NCI-H2171 (cell line): Measurements from ENCODE around the gene IFNAR1.

Experiments
- DNase-seq: peaks from one replicate; lab custom pipeline; 2025; lab: John Stamatoyannopoulos, UW

Gene IFNAR1

DNA sequence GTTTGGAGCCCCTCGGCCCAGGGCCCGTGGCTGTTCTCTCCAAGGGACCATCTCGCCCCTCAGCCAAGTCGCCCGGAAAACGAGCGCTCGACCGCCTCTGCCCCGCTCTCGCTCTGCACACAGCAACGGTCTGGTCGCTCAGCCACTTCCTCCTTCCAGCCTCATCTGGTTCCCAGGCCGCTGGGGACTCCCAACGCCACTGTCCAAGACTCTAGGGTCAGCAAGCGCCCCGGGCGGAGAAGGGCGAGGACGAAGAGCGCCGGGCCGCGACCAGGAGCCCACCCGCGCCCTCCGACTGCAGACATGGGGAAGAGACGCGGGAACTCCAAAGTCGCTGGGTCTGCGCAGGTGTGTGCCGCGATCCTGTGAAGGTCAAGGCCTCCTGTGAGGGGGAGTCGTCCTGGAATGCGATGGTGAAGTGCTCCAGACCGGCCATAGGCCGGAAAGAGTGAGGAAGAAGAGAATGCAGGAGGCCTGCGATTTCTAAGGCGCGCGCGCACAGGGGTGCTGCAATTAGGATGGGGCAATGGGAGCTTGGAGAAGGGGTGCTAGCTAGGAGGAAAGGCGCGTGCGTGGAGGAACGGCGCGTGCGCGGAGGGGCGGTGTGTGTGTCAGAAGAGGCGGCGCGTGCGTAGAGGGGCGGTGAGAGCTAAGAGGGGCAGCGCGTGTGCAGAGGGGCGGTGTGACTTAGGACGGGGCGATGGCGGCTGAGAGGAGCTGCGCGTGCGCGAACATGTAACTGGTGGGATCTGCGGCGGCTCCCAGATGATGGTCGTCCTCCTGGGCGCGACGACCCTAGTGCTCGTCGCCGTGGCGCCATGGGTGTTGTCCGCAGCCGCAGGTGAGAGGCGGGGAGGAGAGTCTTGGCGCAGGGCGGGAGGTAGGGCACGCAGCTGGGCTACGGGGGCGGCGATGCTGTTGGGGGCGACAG is at the start of gene IFNAR1:
Gene IFNAR1 (plus strand): TSS at position 680 of the 931 bp plus-strand sequence. CDS start 86 bp downstream, at position 766.
- DNase-seq = peak; percentile 99

DNA sequence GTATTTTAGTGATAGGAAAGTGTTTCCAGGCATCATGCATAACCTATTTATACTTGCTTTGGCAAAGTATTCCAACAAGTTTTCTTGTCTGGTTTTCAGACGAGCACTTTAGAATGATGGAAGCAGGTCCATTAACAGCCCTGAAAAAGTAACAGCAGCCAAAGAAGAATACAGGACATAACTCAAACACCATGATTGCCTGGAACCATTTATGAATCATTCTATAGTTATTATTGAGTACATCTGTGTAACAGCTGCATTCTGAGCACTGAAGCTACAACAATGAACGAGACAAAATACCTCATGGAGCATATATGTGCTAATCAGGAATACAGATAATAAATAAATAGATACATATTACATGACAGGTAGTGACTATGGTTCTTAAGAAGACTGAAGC is 46.0 kb upstream of the IFNAR1 start:
- DNase-seq = no peak

DNA sequence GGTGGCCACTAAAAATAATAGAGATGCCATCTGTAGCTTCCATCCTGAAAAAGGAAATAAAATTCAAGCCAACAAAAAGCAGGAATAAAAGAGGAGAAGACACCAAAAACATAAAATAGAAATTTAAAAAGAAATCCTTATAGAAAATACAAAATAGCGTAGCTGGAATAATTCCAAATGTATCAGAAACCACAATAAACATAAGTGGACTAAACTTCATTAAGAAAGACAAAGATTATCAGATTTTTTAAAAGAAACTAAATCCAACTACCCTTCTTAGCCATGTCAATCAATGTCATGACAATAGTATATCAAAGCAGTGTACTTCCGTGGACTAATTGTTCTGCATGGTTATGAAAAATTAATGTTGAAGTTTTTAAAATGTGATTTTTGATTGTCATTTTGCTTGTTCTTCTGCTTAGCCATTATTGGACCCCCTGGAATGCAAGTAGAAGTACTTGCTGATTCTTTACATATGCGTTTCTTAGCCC is 45.4 kb upstream of the IFNAR1 start:
- no peak for DNase-seq

DNA sequence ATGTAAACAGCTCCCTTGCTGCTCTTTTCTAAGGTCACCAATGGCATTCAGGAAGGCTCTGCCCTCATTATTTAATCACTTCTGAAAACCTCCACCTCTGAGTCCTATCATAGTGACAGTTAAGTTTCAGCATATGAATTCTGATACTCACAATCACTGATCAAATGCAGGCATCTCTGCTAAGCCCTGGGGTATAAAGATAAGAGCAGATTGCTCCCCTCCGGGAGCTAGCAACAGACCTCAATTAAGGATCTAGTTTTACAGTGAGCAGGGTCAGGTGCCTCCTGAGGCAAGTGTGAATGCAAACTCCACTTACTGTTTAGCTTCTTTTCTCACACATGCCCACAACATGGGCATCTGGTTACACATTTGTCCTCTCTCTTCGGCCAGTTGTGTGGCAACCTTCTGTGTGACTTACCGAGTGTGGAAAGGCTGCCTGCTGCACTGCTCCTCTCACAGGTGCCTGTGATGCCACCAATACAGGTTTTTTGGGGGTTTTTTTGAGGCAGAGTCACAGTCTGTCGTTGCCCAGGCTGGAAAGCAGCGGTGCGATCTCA is 43.6 kb upstream of the IFNAR1 start:
- peak; percentile 61 for DNase-seq

DNA sequence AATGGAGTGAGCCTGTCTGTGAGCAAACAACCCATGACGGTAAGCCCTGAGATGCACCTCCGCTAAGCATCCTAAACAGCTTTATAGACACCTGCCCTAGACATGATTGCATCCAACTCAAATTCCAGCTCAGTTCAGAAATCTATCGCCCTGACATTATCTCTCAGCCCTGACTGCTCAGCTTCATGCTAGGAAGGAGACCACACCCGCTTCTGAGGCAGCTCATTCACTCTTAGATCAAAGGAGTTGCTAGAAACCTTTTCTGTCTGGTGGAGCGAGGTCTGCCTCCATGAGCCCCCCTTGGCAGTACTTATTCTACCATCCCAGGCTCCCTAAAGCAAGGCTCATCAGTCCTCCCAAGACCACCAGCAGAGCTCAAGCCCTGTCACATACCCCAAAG is 41.6 kb upstream of the IFNAR1 start:
- DNase-seq = no peak

DNA sequence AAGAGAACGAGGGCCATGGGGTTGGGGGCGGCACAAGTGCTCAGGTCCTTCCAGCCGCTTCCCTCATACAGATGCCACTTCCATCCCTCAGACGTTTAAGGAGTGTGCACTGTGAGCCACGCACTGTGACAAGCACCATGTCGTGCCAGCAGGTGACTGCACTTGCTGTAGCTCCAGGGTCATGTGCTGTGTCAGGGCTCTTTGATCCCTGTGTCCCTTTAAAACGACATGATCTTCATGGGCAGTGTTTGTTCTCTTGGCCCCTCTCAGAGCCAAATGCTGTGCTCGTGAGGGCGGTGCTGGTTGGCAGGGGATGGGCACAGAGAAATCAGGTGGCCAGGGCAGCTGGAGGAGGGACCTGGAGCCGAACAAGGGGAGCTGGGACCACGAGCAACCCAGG is 38.7 kb upstream of the IFNAR1 start:
- DNase-seq = no peak

DNA sequence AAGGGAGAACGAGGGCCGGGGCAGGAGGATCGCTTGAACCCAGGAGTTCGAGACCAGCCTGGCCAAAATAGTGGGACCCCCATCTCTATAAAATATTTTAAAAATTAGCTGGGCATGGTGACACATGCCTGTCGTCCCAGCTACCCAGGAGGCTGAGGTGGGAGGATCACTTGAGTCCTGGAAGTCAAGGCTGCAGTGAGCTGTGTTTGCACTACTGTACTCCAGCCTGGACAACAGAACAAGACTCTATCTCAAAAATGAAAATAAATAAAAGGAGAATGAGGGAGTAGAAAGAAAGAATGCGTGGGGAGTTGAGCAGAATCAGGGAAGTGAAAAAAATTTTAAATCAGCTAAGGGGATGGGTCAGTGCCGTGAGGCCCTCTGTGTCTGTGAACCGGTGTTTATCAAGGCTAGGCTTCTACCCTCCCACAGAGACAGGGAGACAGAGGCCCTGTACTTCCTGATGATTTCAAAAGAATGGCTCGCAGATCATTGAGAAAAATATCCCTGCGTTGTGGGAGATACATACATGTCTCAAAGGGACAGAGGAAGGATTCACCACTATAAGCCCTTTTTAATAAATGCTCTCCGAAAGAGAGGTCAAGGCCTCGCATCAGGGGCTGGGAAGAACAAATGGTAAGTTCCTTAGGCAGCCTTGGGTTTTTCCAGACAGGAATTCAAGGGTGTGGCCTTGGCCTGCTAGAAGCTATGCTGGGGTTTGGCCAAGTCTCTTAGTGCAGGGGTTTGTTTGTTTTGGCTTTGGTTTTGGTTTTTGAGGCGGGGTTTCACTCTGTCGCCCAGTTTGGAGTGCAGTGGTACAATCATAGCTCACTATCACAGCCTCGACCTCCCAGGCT is 37.9 kb upstream of the IFNAR1 start:
- DNase-seq = no peak

DNA sequence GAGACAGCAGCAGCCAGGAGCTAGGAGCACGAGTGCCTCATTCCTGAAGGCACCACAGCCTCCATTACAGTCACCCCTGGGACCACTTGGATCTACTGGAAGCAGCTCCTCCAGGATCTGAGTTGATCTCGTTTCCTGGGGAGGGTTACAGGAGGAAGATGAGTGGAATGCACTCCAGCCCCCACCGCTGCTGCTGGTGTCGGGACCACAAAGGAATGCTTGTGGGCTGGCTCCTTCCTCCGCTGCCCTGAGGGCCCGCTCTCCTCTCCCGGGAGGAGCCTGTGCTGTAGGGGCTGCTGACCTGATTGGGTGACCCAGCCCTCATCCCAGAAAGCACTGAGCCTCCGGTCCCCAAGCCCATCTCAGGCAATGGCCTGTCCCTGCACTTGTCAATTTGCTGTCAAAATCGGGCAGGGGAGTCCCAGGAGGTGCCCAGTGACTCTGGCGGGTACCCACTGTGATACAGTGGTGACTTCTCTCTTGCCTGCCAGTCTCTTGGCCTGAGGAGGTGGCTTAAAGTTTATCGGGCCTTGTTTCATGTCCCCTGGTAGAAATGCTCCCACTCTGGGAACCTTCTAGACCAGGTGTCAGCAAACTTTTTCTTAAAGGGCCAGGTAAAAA is 35.5 kb upstream of the IFNAR1 start:
- DNase-seq = no peak

DNA sequence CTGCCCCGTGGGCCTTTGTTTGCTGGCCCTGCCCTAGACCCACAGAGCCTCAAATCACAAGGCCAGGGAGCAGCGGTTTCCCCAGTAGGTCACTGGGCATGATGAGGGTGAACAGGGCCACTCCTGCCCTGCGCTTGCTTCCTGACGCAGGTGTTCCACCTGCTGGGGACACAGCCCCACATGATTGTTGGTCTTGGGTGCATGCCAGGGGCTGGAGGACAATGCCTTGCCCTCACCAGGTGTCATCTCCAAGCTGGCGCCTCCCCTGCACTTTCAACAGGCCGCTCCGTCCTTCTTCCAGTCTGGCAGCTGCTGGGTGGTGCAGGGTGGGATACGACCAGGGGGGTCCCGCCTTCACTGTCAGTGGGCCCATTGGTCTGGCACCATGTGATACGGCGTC is 34.3 kb upstream of the IFNAR1 start:
- no peak for DNase-seq

DNA sequence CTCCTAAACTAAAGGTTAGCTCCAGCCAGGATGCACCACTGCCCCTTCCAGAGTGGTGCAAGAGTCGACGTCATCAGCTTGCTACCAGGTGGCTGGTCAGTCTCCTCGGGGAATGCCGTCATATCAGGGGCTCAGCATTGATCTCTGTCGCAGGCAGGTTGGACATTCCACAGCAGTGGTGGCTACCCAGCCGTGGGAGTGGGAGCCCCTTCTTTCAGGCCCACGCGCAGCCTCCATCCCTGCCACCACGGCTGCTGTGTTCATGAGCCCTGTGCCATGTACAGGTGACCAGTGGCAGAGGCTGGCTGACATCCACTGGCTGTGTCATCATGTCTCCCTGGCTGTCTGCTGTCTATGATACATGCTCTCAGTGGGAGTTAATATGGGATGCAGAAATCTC is 33.1 kb upstream of the IFNAR1 start:
- no peak for DNase-seq

DNA sequence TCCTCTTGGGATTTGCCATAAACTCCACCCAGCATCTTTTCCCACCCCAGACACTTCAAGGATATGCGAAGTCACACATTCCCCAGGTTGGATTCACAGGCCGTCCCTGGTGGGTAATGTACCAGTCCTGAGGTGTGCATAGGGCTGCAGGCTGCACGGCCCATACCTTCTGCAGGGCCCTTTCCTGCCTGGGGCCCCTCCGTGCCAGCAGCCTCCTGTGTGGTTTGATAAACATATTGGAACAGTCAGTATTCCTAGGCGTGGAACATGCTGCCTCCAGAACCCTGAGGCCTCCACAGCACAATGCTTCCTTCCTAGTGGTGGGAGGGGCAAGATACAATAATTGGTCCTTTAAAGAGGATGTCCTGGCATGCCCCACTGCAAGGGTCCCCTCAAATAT is 32.0 kb upstream of the IFNAR1 start:
- DNase-seq = no peak

DNA sequence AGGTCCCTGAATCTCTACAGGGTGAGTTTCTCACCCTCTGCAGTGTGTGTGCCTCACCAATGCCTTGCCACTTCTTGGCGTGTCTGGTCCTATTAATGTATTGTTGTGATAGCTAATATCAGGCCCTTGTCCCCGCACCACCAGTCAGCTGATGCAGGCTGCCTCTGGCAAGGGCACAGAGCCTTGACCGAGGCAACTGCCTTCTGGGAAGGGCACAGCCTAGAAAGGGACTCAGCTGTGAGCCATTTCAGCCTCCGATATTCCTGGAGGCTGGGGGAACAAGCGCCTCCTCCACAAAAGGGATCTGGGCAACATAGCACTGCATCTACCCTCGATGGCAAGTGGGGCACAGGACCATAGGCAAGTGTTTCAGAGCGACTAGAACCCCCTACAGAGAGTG is 31.6 kb upstream of the IFNAR1 start:
- DNase-seq = no peak

DNA sequence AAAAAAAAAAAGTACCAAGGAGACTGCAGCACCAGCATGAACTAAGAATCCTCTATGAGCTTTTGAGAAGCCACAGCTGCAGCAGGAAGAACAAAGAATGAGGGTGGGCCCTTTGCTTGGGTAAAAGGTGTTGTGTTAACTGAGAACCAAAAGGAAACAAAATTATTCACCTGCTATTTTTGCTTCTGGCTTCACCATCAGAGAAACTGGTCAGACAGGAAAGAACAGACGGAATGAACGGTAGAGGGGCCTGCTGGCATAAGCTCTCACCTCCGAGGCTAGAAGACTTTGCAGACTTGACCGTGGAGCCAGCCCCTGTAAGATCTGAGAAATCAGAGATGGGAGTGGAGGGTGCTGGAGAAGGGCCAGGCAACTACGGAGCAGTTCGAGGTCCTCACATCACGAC is 31.0 kb upstream of the IFNAR1 start:
- DNase-seq = no peak

DNA sequence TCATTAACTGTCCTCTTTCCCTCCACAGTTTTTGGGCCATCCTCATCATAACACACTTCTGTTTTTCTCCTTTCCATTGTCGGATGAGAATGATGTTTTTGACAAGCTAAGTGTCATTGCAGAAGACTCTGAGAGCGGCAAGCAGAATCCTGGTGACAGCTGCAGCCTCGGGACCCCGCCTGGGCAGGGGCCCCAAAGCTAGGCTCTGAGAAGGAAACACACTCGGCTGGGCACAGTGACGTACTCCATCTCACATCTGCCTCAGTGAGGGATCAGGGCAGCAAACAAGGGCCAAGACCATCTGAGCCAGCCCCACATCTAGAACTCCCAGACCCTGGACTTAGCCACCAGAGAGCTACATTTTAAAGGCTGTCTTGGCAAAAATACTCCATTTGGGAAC is 28.6 kb upstream of the IFNAR1 start:
- DNase-seq = no peak

DNA sequence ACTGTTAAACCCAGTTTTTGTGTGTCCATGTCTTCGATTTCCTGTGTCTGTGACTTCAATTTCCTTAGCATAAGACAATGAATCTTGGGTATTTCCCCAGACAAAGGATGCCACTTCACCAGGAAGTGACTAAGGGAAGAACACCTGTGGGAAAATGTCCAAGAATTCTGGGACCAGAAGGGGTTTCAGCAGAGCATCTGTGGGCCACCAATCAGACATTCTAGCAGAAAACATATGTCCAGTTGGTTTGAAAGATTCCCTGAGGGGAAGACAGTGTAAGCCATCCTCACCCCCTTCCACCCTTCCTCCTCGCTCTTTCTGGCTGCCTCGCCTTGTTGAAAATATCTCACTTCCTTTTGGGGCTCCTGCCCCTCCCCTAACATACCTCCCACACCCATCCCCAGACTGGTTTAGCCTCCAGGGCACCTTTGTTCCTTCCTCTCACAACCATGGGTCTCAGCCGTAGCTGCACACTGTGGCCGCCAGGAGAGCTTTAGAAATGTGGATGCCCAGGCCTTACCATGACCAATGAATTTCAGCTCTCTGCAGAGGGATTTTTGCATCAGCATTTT is 25.5 kb upstream of the IFNAR1 start:
- DNase-seq = no peak

DNA sequence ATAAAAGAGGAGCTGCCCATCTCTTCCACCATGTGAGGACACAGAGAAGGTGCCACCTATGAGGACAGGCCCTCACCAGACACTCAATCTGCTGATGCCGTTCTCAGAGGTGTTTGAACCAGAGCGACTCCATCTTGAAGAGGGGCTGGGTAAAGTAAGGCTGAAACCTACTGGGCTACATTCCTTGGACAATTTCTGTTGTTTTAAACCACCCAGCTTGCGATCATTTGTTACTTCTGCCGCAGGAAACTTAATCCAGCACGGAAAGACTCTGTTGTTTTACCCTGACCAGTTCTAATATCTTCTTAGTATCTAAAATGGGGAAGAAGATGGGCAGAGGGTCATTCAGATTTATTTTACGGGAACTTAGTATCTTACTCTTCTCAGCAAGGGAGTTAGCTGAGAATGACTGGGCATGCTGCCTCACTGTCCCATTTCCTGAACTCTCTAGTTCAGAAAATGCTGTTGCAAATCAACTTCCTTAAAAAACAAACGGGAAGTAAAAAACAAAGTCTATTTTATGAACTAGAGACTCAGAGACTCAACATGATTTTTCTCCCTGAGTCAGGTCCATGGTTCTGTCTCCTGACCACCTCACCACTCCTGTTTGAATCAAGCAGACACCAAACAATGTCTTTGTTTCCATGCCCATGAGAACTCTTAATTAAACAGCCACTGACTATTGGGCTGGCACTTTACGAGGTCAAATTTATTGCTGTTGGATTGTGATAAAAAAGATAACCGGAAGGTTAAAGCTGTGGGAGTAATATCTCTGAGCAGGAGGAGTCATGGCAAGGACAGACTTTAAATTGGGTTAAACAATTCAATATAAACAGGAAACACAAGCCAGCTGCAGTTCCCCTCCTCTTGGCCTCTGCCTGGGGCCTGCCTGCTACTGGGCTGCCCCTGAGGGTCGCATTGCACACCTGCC is 23.8 kb upstream of the IFNAR1 start:
- DNase-seq = no peak

DNA sequence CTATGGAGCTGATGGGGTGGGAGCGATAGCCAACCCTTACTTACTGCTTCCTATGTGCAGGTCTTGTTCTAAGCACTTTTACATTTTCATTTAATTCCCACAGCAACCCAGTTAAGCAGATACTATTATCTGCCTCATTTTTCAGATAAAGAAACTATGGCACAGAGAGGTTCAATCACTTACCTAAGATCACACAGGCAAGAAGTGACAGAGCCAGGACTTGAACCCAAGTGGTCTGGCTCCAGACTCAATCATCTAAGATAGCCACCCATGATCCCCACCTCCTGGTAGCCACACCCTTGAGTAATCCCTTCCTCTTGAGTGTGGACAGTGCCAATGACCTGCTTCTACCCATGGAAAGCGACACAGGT is 23.2 kb upstream of the IFNAR1 start:
- DNase-seq = no peak

DNA sequence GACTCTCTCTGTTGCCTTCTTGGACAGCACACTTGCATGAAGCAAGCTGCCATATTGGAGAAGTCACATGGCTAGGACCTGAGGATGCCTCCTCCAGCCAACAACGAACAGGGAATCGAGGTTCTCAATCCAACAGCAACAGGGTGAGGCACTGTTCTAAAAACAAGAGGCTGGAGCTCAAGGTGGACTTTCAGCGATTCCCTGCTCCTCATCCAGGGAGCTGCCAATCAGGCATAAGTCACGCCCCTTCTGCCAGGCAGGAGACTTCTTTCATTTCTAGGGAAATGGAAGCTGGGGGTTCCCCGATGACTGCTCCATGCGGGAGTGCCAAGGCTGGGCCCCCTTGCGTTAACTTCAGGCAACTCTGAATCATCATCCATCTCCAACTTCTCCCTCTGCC is 22.7 kb upstream of the IFNAR1 start:
- no peak for DNase-seq

DNA sequence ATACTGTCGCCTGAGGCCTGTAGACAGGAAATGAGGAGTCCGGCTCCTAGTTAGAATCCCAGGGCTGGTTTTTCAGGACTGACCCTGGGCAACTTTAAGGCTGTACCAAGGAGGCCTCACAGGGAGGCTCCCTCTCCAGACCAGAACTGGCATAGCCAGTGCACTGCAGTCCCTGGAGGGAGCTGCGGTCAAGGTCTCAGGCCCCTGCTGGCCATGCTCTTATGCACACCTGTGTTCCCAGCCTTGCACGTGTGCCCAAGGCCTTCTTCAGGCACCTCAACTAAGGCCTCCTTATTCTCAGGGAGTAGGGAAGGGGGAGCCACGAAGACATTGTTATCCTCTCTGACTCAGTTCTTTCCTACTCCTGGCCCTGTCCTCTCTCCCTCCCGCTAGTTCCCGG is 22.0 kb upstream of the IFNAR1 start:
- no peak for DNase-seq

DNA sequence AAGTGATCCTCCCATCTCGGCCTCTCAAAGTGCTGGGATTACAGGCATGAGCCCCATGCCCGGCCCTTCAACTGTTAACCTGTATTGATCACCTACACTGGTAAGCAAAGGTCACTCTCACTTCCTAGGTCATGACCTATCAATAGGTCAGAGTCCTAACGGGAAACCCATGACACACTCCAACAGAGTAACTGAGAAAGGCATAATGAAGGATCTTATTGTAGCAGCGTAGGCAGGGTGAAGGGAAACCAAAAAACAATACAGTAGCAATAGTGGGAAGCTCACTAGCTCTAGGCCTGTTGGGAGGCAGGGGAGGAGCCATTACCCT is 19.5 kb upstream of the IFNAR1 start:
- no peak for DNase-seq

DNA sequence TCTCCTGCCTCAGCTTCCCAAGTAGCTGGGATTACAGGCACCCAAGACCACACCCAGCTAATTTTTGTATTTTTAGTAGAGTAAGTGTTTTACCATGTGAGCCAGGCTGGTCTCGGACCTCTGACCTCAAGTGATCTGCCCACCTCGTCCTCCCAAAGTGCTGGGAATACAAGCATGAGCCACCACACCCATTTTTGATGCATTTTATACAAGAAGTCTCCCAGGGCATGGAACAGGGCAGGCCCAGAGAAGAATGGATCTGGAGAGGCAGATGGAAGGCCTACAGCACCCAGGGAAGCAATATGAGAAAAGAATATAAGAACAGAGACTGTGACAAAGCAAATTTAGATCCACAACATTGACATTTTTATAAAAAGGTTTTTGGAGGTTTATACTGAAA is 18.8 kb upstream of the IFNAR1 start:
- DNase-seq = no peak
